Transverse colon (tissue), 4 donors: Measurements from ENCODE around the gene WEE1. TPM values are rescaled to one million over a fixed set of nuclear protein-coding genes. Genes with fewer than 3 reads are reported as not detected.
"Not testable (repeated sequence)": the region's sequence is repeated elsewhere in the genome, so short reads cannot be mapped to it uniquely, and the experiment has no call there.

Experiments
- DNase-seq: peaks from one replicate; pipeline ENCODE4 v3.0.0-alpha.2; 2019
- H3K27ac ChIP-seq, 4 donors: fragments of 200-600 bp; sonication (generic); 2 replicates each; pipeline ENCODE4 v1.5.1; 2016 to 2018; ENCODE audit warnings: inconsistent platforms in 4 of 4
- H3K27me3 ChIP-seq: fragments of 200-600 bp; sonication (generic); 2 replicates; pipeline ENCODE4 v1.5.1; 2017; ENCODE audit warnings: inconsistent platforms
- H3K36me3 ChIP-seq, 4 donors: fragments of 200-600 bp; sonication (generic); 2 replicates each; pipeline ENCODE4 v1.5.1; 2017 to 2019; ENCODE audit warnings: inconsistent platforms in 4 of 4
- H3K4me1 ChIP-seq, 4 donors: fragments of 200-600 bp; sonication (generic); 2 replicates each; pipeline ENCODE4 v1.5.1; 2017 to 2020; ENCODE audit warnings: inconsistent platforms in 4 of 4
- H3K4me3 ChIP-seq, 4 donors: fragments of 200-600 bp; sonication (generic); 1 replicate in 1 of 4; 2 replicates in 3 of 4; pipeline versions ENCODE4 v1.5.1 to v1.6.1; 2017 to 2019; ENCODE audit warnings: inconsistent platforms in 4 of 4
- H3K9me3 ChIP-seq, 2 donors: fragments of 200-600 bp; sonication (generic); 2 replicates each; pipeline ENCODE4 v1.5.1; 2017 to 2019; ENCODE audit warnings: inconsistent platforms in 2 of 2
- CTCF ChIP-seq, 5 experiments: fragments of 200-600 bp in 3 of 5; fragments of 450-650 bp in 2 of 5; sonication (generic) in 3 of 5; IDR thresholded peaks; 1 replicate in 2 of 5; 2 replicates in 3 of 5; pipeline ENCODE4 v1.5.1; 2016 to 2017; ENCODE audit warnings: antibody characterized with exemption in 5 of 5, inconsistent platforms in 3 of 5, mild to moderate bottlenecking in 2 of 5, moderate library complexity in 1 of 5
- EP300 ChIP-seq: sonication (generic); formaldehyde crosslinking; IDR thresholded peaks from one replicate; pipeline ENCODE4 v1.6.1; 2017; ENCODE audit warnings: antibody characterized with exemption, low read depth
- POLR2A ChIP-seq: fragments of 450-650 bp; IDR thresholded peaks from one replicate; pipeline ENCODE4 v1.6.1; 2016; ENCODE audit warnings: antibody characterized with exemption, mild to moderate bottlenecking, moderate library complexity
- POLR2AphosphoS5 ChIP-seq, 3 donors: sonication (generic); formaldehyde crosslinking; IDR thresholded peaks; one replicate each; pipeline ENCODE4 v1.6.1; 2016; ENCODE audit warnings: antibody characterized with exemption in 3 of 3
- WGBS, 2 donors: methylation state at CpG; one replicate each; pipeline ENCODE4 v1.1.5; 2018; ENCODE audit warnings: low coverage in 1 of 2; 5-methylcytosine and 5-hydroxymethylcytosine counted together
- in situ Hi-C, 4 donors: fragments of 200-750 bp; cut with MboI; loops; one replicate each; pipeline versions ENCODE4 v1.15.0 to v1.15.1; 2017; ENCODE audit warnings: low sequenced_read_pairs in 3 of 4, low pct_ligation_motif_present in 1 of 4, low pct_unique_long_range_greater_than_20kb in 1 of 4
- intact Hi-C: fragments of 100-400 bp; cut with DNase I; formaldehyde crosslinking; loops from one replicate; pipeline ENCODE4 v1.15.1; 2023; ENCODE audit warnings: low total_unique reads
- total RNA-seq, 4 donors: library from RNA; depleted of rRNA; stranded (reverse); fragments of >200 nt; gene quantifications; one replicate each; pipeline ENCODE4 v1.1.0, GENCODE V29; 2016

Gene WEE1
- total RNA-seq, 4 donors from 2014 or later = 7.9 to 48.2 (median 31.8) TPM

GRCh38 chr11:9601037-9601875 is 27.8 kb downstream of the WEE1 start:
- TF ChIP-seq POLR2A (no peak), CTCF (IDR thresholded peaks at IDR 0.05) (no peak), POLR2AphosphoS5 (IDR thresholded peaks at IDR 0.05) (no peak), EP300 (no peak)
- Histone ChIP-seq H3K4me1 (peaks cover 0 to 8% (median 0%) of the 10 kb centered on the region in 4 donors), H3K4me3 (no peak overlapping the region), H3K27ac (peak overlapping the region; percentile 2 to 60 (median 36)), H3K9me3 (no peaks in the 10 kb centered on the region), H3K27me3 (no peaks in the 10 kb centered on the region), H3K36me3 (no peaks in the 10 kb centered on the region)
- 53% methylated on average over 2 to 7 of the region's 7 CpGs for WGBS, 2 donors
- DNase-seq = peak; percentile 39
- intact Hi-C loops (no loop called here), in situ Hi-C loops (no loop called here)

GRCh38 chr11:9601876-9602199 is 28.4 kb downstream of the WEE1 start:
- Histone ChIP-seq H3K27me3 (no peaks in the 10 kb centered on the region), H3K4me3 (no peak overlapping the region), H3K27ac (no peak overlapping the region), H3K9me3 (no peaks in the 10 kb centered on the region), H3K36me3 (no peaks in the 10 kb centered on the region), H3K4me1 (peaks cover 0 to 8% (median 0%) of the 10 kb centered on the region in 4 donors)
- DNase-seq = no peak
- in situ Hi-C loops (no loop called here), intact Hi-C loops (no loop called here)
- WGBS, 2 donors = 60 to 72% methylated on average over 4 to 5 of the region's 5 CpGs
- TF ChIP-seq EP300 (no peak), CTCF (IDR thresholded peaks at IDR 0.05) (no peak), POLR2A (no peak), POLR2AphosphoS5 (IDR thresholded peaks at IDR 0.05) (no peak)

GRCh38 chr11:9603214-9603613 is 29.7 kb downstream of the WEE1 start:
- DNase-seq, H3K36me3 ChIP-seq, H3K27ac ChIP-seq, H3K27me3 ChIP-seq, in situ Hi-C loops, intact Hi-C loops, H3K9me3 ChIP-seq, H3K4me1 ChIP-seq, H3K4me3 ChIP-seq: not testable (repeated sequence)
- 96 to 100% methylated on average over 1 to 14 of the region's 14 CpGs for WGBS, 2 donors

GRCh38 chr11:9604134-9604533 is 30.7 kb downstream of the WEE1 start:
- Histone ChIP-seq H3K4me1 (peaks cover 0 to 8% (median 0%) of the 10 kb centered on the region in 4 donors), H3K9me3 (no peaks in the 10 kb centered on the region), H3K36me3 (no peaks in the 10 kb centered on the region), H3K27ac (no peak overlapping the region), H3K4me3 (no peak overlapping the region), H3K27me3 (no peaks in the 10 kb centered on the region)
- in situ Hi-C loops (no loop called here), intact Hi-C loops (no loop called here)
- TF ChIP-seq POLR2A (no peak), POLR2AphosphoS5 (IDR thresholded peaks at IDR 0.05) (no peak), EP300 (no peak), CTCF (IDR thresholded peaks at IDR 0.05) (no peak)
- WGBS, 2 donors = 75 to 79% methylated on average over 5 to 6 of the region's 6 CpGs
- no peak for DNase-seq
